ENCODE results near the gene RBMXL2. TPM values are rescaled to one million over a fixed set of nuclear protein-coding genes. Genes with fewer than 3 reads are reported as not detected.

Gene RBMXL2
- total and polyA plus RNA-seq, 2 experiments from 2014 or later, result 0.07 to 0.54 TPM

- H3K36me3 ChIP-seq, result no peaks in the 10 kb centered on the region
- H3K9me3 ChIP-seq (ENCODE audit: low read depth), result no peaks in the 10 kb centered on the region
- no peak for DNase-seq (ENCODE audit: low read depth in 1 of 2, low spot score in 1 of 2)
- TF ChIP-seq, protein P1, sequence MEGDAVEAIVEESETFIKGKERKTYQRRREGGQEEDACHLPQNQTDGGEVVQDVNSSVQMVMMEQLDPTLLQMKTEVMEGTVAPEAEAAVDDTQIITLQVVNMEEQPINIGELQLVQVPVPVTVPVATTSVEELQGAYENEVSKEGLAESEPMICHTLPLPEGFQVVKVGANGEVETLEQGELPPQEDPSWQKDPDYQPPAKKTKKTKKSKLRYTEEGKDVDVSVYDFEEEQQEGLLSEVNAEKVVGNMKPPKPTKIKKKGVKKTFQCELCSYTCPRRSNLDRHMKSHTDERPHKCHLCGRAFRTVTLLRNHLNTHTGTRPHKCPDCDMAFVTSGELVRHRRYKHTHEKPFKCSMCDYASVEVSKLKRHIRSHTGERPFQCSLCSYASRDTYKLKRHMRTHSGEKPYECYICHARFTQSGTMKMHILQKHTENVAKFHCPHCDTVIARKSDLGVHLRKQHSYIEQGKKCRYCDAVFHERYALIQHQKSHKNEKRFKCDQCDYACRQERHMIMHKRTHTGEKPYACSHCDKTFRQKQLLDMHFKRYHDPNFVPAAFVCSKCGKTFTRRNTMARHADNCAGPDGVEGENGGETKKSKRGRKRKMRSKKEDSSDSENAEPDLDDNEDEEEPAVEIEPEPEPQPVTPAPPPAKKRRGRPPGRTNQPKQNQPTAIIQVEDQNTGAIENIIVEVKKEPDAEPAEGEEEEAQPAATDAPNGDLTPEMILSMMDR (IDR thresholded peaks at IDR 0.05; ENCODE audit: low read depth, low read length), result no peak
- H3K4me1 ChIP-seq (ENCODE audit: low read depth), result no peaks in the 10 kb centered on the region
- no peak overlapping the region for H3K27ac ChIP-seq
- peaks cover 7% of the 10 kb centered on the region for H3K27me3 ChIP-seq
- H3K4me3 ChIP-seq, result no peak overlapping the region
Measured at GRCh38 chr11:7116370-7116769, 27.6 kb downstream of the RBMXL2 start.

DNA sequence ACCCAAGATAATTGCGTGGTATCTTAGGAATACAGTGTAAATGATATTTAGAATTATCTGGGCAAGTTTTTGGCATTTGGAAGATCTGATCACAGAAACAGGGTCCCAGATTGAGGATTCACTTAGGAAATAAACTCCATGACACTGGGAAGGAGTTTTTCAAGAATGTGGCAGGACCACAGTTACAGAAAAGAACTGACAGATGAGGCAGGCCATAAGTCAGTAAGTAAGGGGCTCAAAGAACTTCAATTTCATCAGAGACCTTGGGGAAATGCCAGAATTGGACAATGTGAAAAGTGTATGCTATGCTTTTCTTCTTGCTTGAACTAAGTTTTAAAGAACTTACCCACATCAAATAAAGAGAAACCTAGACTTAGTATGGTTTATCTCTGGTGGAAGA, 49.3 kb downstream of the RBMXL2 start:
- no peaks in the 10 kb centered on the region for H3K9me3 ChIP-seq (ENCODE audit: low read depth)
- no peak for DNase-seq (ENCODE audit: low read depth in 1 of 2, low spot score in 1 of 2)
- H3K36me3 ChIP-seq, result no peaks in the 10 kb centered on the region
- H3K27ac ChIP-seq, result no peak overlapping the region
- TF ChIP-seq, protein P1 (IDR thresholded peaks at IDR 0.05; ENCODE audit: low read depth, low read length), result no peak
- H3K4me1 ChIP-seq (ENCODE audit: low read depth), result no peaks in the 10 kb centered on the region
- no peaks in the 10 kb centered on the region for H3K27me3 ChIP-seq
- no peak overlapping the region for H3K4me3 ChIP-seq

Other genes starting within 250 kb of the RBMXL2 start
- not detected in 2 replicates for gene OR10A5, start 243.3 kb upstream of the RBMXL2 start, total RNA-seq
- 1.00 TPM in 1 of 2 replicates, not detected in the other for gene OR10A5, start 243.3 kb upstream of the RBMXL2 start, polyA plus RNA-seq
- gene OR10A2, start 225.9 kb upstream of the RBMXL2 start, total RNA-seq, result not detected in 2 replicates
- gene OR10A2, start 225.9 kb upstream of the RBMXL2 start, polyA plus RNA-seq, result 0.26 TPM in 1 of 2 replicates, not detected in the other
- gene OR10A4, start 212.4 kb upstream of the RBMXL2 start, total RNA-seq, result not detected in 2 replicates
- gene OR10A4, start 212.4 kb upstream of the RBMXL2 start, polyA plus RNA-seq, result not detected in 2 replicates
- gene OR2D2, start 196.5 kb upstream of the RBMXL2 start, total RNA-seq, result not detected in 2 replicates
- not detected in 2 replicates for gene OR2D2, start 196.5 kb upstream of the RBMXL2 start, polyA plus RNA-seq
- gene OR2D3, start 168.0 kb upstream of the RBMXL2 start, total RNA-seq, result not detected in 2 replicates
- gene OR2D3, start 168.0 kb upstream of the RBMXL2 start, polyA plus RNA-seq, result 0.51 TPM in 1 of 2 replicates, not detected in the other
- gene ZNF215, start 162.6 kb upstream of the RBMXL2 start, total RNA-seq, result 0.86 and 1.6 TPM in 2 replicates
- 1.0 and 1.6 TPM in 2 replicates for gene ZNF215, start 162.6 kb upstream of the RBMXL2 start, polyA plus RNA-seq
- 6.1 and 7.9 TPM in 2 replicates for gene ZNF214, start 68.7 kb upstream of the RBMXL2 start, total RNA-seq
- gene ZNF214, start 68.7 kb upstream of the RBMXL2 start, polyA plus RNA-seq, result 4.4 and 4.5 TPM in 2 replicates
- gene NLRP14, start 68.5 kb upstream of the RBMXL2 start, total RNA-seq, result 0.60 and 0.92 TPM in 2 replicates
- gene NLRP14, start 68.5 kb upstream of the RBMXL2 start, polyA plus RNA-seq, result 1.0 and 1.4 TPM in 2 replicates
- gene SYT9, start 162.9 kb downstream of the RBMXL2 start, total RNA-seq, result 2.2 and 3.8 TPM in 2 replicates
- 1.3 and 1.6 TPM in 2 replicates for gene SYT9, start 162.9 kb downstream of the RBMXL2 start, polyA plus RNA-seq